Retina (tissue), 1 donor: ENCODE data around the gene PTGES.
"Not testable (repeated sequence)": the region's sequence is repeated elsewhere in the genome, so short reads cannot be mapped to it uniquely, and the experiment has no call there.

ENCODE experiments used
- DNase-seq: peaks from one replicate; pipeline ENCODE4 v3.0.0-alpha.2; 2016

PTGES gene

GRCh38 chr9:129769669-129770068, 16.8 kb upstream of the PTGES start:
- no peak for DNase-seq

GRCh38 chr9:129768486-129768885, 15.6 kb upstream of the PTGES start:
- no peak for DNase-seq

GRCh38 chr9:129765764-129766317, 13.0 kb upstream of the PTGES start:
- DNase-seq, result no peak

- no peak for DNase-seq
Measured at GRCh38 chr9:129762985-129763926, 10.4 kb upstream of the PTGES start.

GRCh38 chr9:129762370-129762984, 9.6 kb upstream of the PTGES start:
- DNase-seq, result not testable (repeated sequence)

- DNase-seq, result no peak
Measured at GRCh38 chr9:129761901-129762369, 9.1 kb upstream of the PTGES start.

GRCh38 chr9:129761293-129761900, 8.6 kb upstream of the PTGES start:
- DNase-seq, result no peak

- not testable (repeated sequence) for DNase-seq
Measured at GRCh38 chr9:129760784-129761183, 7.9 kb upstream of the PTGES start.

- no peak for DNase-seq
Measured at GRCh38 chr9:129759804-129760502, 7.1 kb upstream of the PTGES start.

- DNase-seq, result no peak
Measured at GRCh38 chr9:129759319-129759718, 6.5 kb upstream of the PTGES start.

GRCh38 chr9:129757045-129757444, 4.2 kb upstream of the PTGES start:
- DNase-seq, result no peak

- DNase-seq, result no peak
Measured at GRCh38 chr9:129756191-129756590, 3.3 kb upstream of the PTGES start.

GRCh38 chr9:129755151-129755550, 2.3 kb upstream of the PTGES start:
- DNase-seq, result no peak

GRCh38 chr9:129751841-129752801, 721 bp downstream of the PTGES start:
- DNase-seq, result no peak

GRCh38 chr9:129750013-129750638, 2.7 kb downstream of the PTGES start:
- no peak for DNase-seq

GRCh38 chr9:129749575-129749974, 3.3 kb downstream of the PTGES start:
- DNase-seq, result no peak

GRCh38 chr9:129749052-129749451, 3.8 kb downstream of the PTGES start:
- DNase-seq, result not testable (repeated sequence)

GRCh38 chr9:129748249-129748648, 4.6 kb downstream of the PTGES start:
- DNase-seq, result no peak

- no peak for DNase-seq
Measured at GRCh38 chr9:129746092-129746777, 6.6 kb downstream of the PTGES start.

GRCh38 chr9:129745200-129745599, 7.6 kb downstream of the PTGES start:
- DNase-seq, result no peak
